GM21717 (cell line): ENCODE data around the gene NBDY.

ENCODE experiments used
- ATAC-seq: cut with Tn5 transposase; IDR thresholded peaks from one replicate; pipeline ENCODE4 v1.9.1; 2021; ENCODE audit warnings: mild to moderate bottlenecking, moderate library complexity; ENCODE audit not compliant: unreplicated experiment

Gene NBDY

GRCh38 chrX:56784666-56785065, 55.6 kb downstream of the NBDY start:
- ATAC-seq, result no peak

- no peak for ATAC-seq
Measured at GRCh38 chrX:56785442-56785841, 56.4 kb downstream of the NBDY start.

DNA sequence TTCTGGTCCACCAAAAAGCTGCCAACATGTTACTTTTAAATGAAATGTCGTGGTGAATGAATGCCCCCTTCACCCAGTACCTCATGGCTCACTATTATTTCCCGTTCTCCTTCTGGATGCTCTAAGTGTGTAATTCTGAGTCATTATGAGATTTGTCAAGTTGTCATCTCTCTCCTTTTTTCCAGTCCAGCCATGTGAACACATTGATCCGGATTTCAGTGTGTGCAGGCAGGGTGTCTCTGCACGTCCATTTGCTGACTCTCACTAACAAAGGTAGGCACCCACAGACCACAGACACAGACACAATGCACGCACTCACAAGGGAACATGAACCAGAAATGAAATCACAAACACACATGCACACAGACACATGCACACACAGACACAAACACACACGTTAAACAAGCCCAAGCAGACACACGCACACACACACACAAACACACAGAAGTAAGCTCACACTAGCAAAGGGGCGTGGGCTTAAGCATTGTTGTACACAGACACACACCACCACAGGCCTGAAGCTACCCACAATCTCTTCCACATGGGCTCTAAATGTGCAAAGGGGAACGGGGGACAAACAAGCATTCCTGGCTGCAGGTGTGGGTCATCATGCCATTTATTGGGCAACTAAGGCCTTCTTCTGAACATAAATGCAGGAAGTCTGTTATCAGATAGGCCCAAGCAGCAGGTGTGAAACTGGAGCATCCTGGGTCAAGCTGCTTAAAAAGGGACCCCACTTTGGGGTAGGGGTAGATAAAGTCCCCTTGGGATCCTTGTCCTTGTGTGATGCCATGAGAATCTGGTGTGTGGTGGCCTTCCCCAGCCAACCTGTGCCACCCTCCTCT, 58.1 kb downstream of the NBDY start:
- no peak for ATAC-seq

GRCh38 chrX:56787734-56788152, 58.7 kb downstream of the NBDY start:
- no peak for ATAC-seq

GRCh38 chrX:56788229-56788628, 59.2 kb downstream of the NBDY start:
- no peak for ATAC-seq

- ATAC-seq, result no peak
Measured at GRCh38 chrX:56788717-56789122, 59.7 kb downstream of the NBDY start.

DNA sequence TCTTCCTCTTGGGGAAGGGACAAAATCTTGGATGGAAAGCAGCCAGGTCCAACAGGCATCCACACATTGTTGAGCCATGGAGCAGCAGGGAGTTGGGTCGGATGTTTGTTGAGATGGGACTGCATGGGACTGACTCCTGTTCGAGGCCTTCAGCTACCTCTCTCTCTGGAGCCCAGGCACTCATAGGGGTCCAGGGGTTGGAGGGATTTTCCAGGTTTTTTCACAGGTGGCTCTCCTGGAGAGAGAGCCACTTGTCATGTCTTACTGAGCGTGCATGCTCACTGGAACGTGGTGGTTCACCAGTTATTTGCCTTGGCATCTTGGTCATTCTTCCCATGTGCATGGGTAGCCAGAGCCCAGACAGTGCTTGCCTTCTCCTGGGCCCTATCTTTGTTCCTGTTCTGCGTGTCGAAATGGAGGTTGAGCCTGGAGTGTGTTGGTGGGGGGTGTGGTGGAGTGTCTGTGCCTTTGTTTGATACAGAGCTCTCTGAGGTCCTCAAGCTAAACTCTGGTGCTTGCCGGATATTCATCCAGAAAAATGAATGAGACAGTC, 60.6 kb downstream of the NBDY start:
- ATAC-seq, result no peak

- no peak for ATAC-seq
Measured at GRCh38 chrX:56790778-56791177, 61.7 kb downstream of the NBDY start.

GRCh38 chrX:56791456-56791855, 62.4 kb downstream of the NBDY start:
- no peak for ATAC-seq

DNA sequence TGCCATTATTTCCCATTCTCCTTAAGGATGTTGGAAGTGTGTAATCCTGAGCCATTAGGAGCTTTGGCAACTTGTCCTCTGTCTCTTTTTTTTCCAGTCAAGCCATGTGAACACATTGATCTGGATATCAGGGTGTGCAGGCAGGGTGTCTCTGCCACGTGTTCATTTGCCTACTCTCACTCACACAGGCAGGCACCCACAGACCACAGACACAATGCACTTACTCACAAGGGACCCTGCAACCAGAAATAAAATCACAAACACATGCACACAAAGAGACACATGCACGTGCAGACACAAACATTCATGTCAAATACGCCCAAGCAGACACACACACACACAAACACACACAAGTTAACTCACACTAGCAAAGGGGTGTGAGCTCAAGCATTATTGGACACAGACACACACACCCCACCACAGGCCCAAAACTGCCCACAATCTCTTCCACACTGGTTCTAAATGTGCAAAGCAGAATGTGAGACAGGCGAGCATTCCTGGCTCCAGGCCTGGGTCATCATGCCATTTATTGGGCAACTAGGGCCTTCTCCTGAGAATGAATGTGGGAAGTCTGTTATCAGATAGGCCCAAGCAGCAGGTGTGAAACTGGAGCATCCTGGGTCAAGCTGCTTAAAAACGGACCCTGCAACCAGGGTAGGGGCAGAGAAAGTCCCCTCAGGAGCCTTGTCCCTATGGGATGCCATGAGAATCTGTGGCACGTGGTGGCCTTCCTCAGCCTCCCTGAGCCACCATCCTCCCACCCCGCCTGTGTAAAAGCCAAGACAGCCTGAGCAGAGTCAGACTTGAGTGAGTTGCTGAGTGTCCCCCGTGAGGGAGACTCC, 63.4 kb downstream of the NBDY start:
- no peak for ATAC-seq

DNA sequence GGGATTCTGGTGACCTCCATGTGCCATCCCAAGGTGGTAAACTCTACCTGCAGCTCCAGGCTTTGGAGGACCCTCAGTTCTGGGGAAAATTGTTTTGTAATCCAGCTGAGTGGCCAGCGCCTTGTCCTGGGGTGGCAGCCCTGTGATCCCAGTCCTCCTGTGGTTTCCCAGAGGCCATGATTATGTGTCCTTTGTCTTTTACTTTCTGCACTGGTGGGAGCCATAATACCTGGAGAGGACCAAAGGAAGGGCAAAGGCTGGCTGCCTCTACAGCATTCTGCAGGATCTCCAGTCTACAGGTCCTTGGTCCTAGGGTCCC, 64.0 kb downstream of the NBDY start:
- ATAC-seq, result no peak

GRCh38 chrX:56793521-56794320, 64.7 kb downstream of the NBDY start:
- ATAC-seq, result no peak

- ATAC-seq, result no peak
Measured at GRCh38 chrX:56794404-56795230, 65.6 kb downstream of the NBDY start.

DNA sequence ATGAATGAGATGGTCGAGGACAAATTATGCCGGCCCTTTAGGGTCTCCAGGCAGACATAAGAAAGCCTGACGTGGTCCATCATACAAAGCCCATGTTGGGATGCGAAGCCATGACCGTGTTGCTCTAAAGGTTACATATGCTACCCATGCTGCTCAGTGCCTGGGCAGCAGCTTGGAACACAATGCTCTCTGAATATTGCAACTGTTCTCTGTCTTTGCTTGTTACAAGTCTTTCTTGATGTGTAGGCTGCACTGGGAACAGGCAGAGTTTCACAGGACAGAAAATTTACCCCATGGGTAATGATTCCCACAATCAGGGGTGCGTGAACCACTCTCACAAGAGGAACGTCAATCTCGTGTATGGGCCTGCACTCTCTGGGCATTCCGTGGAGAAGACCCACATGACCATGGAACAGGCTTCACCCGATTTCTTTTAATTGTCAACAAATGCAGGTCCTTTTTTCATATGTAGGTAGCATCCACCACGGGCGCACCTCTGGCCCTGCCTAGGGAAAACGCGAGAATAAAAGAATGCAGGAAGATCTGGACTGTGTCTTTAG, 66.3 kb downstream of the NBDY start:
- ATAC-seq, result no peak

DNA sequence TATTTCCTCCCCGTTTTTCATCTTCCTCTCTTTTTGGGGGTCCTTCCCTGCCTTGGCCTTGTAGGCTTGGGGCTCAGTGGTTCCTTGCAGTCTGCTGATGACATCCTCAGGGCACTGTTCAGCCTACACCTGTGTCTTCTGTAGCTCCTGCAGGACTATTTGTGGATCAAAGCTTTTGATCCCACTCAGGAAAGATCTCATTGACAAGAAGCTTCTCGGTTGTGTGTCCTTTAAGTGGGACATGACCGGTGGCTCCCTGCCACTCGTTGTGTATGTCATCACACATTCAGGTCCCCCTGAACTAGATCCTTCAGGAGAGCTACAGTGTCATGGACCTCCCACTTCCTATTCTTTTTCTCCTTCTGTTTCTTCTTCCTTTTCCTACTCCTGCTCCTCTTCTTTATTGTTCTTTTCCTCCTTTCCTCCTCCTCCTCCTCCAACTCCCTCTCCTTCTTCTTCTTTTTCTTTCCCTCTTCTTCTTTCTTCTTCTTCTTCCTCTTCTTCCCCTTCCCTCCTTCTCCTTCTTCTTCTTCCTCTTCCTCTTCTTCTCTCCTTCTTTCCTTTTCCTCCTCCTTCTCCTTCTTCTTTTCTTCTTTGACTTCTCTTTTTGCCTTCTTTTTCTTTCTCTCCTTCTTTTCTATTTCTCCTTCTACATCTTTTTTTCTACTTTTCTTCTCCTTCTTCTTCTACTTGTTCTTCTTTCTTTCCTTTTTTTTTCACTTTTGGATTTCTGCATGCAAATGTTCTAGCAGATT, 67.8 kb downstream of the NBDY start:
- ATAC-seq, result no peak

- ATAC-seq, result no peak
Measured at GRCh38 chrX:56797574-56798338, 68.7 kb downstream of the NBDY start.

DNA sequence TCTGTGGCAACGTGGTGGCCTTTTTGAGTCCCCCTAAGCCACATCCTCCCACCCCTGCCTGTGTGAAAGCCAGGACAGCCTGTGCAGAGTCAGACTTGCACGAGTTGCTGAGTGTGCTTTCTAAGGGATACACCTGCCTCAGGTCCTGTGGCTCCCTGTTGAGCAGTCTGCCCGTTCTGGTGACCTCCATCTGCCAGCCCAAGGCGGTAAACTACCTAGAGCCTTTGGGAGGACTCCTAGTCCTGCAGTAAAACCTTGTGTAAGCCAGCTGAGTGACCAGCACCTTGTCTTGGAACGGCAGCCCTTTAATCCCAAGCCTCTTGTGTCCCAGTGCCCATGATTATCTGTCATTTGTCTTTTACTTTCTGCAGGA, 69.3 kb downstream of the NBDY start:
- no peak for ATAC-seq
